Stimulated activated CD4-positive, alpha-beta T cell treated with anti-CD3 and anti-CD28 coated beads, Interleukin-4, amount 100 ng/mL, for 4 hours (primary cell): ENCODE measurements around the gene PRR27.
"Not testable (repeated sequence)": the region's sequence is repeated elsewhere in the genome, so short reads cannot be mapped to it uniquely, and the experiment has no call there.

ENCODE experiments used
- DNase-seq, 2 experiments: peaks; one replicate each; pipeline ENCODE4 v3.0.0-alpha.2; 2020

Gene PRR27

DNA sequence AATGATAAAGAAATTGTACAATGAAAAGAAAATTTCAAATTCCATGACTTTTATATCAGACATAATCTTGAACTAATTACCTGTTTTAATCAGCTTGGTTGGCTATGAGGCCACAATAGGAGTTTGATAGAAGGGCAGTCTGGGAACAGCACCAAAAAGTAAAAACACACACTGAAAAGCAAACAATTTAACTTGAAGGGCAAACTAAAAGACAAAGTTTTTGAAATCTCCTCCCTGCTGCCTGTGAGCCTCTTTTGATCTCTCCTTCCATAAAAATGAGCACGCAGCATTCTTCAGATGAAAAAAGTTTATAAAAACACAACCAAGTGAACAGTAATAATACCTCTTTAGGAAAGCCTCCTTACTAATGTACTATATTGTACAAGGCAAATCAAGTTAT, 49.6 kb downstream of the PRR27 start:
- DNase-seq: no peak

DNA sequence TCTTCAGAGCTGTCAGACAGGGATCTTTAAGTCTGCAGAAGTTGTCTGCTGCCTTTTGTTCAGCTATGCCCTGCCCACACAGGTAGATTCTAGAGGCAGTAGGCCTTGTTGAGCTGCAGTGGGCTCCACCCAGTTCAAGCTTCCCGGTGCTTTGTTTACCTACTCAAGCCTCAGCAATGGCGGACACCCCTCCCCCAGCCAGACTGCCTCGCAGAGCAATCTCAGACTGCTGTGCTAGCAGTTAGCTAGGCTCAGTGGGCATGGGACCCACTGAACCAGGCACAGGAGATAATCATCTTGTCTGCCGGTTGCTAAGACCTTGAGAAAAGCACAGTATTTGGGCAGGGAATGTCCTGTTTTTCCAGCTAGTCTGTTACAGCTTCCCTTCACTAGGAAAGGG, 58.7 kb downstream of the PRR27 start:
- DNase-seq: not testable (repeated sequence)
